T-cell (primary cell): ENCODE results near the gene C2CD3. TPM values are rescaled to one million over a fixed set of nuclear protein-coding genes. Genes with fewer than 3 reads are reported as not detected.

ENCODE experiments used
- ATAC-seq, 4 experiments: fragments of 200-7000 bp in 3 of 4; fragments of 150-1000 bp in 1 of 4; cut with Tn5 transposase; replicated peaks in 1 of 4; 1 replicate in 3 of 4; 2 replicates in 1 of 4; pipeline ENCODE4 v1.10.0; 2021; ENCODE audit warnings: moderate library complexity in 3 of 4, mild to moderate bottlenecking in 2 of 4, moderate number of reproducible peaks in 1 of 4
- CTCF ChIA-PET, 2 donors: fragments of 300-600 bp; sonication (Branson Sonifier 250); formaldehyde crosslinking; loops; one replicate each; lab custom pipeline; 2022; ENCODE audit warnings: antibody characterized with exemption in 2 of 2; lab: Charles Lee
- POLR2A ChIA-PET, 2 donors: fragments of 300-600 bp; sonication (Branson Sonifier 250); formaldehyde crosslinking; loops; one replicate each; lab custom pipeline; 2022; ENCODE audit warnings: antibody characterized with exemption in 2 of 2; lab: Charles Lee
- DNase-seq, 35 experiments: peaks; one replicate each; pipeline versions ENCODE4 v3.0.0 to v3.0.0-alpha.2; 2013 to 2023
- H3K27ac ChIP-seq: one replicate; pipeline ENCODE4 v1.5.1; 2013; ENCODE audit warnings: low read length
- H3K27me3 ChIP-seq, 2 experiments: replicated peaks in 1 of 2; 1 replicate in 1 of 2; 2 replicates in 1 of 2; pipeline versions ENCODE4 v1.6.1 to v1.7.0; 2013; ENCODE audit warnings: low read length in 1 of 2, mixed read lengths in 1 of 2; ENCODE audit not compliant: control insufficient read depth in 2 of 2, insufficient read depth in 2 of 2; ENCODE audit errors: extremely low read depth in 1 of 2
- H3K36me3 ChIP-seq, 2 donors: 1 replicate in 1 of 2; 2 replicates in 1 of 2; pipeline versions ENCODE4 v1.6.1 to v1.7.0; 2013; ENCODE audit warnings: low read length in 1 of 2; ENCODE audit not compliant: control insufficient read depth in 2 of 2, insufficient read depth in 1 of 2; ENCODE audit errors: extremely low read depth in 1 of 2
- H3K4me1 ChIP-seq, 2 experiments: 1 replicate in 1 of 2; 2 replicates in 1 of 2; pipeline versions ENCODE4 v1.6.1 to v1.7.0; 2013; ENCODE audit warnings: low read length in 2 of 2, mixed read lengths in 1 of 2; ENCODE audit not compliant: insufficient read depth in 2 of 2, control insufficient read depth in 1 of 2; ENCODE audit errors: extremely low read depth in 1 of 2
- H3K4me3 ChIP-seq, 2 donors: 1 replicate in 1 of 2; 2 replicates in 1 of 2; pipeline versions ENCODE4 v1.5.1 to v1.7.0; 2013; ENCODE audit warnings: mild to moderate bottlenecking in 2 of 2, low read length in 1 of 2, moderate library complexity in 1 of 2; ENCODE audit not compliant: control insufficient read depth in 1 of 2; ENCODE audit errors: extremely low read depth in 1 of 2
- H3K9me3 ChIP-seq: 2 replicates; pipeline ENCODE4 v1.7.0; 2013
- H3K27ac Mint-ChIP-seq, 2 donors: one replicate each; pipeline ENCODE4 v1.8.0; 2020 to 2021; ENCODE audit warnings: mild to moderate bottlenecking in 2 of 2, mixed read lengths in 2 of 2
- H3K27me3 Mint-ChIP-seq, 2 donors: one replicate each; pipeline ENCODE4 v1.8.0; 2021 to 2022; ENCODE audit warnings: mixed read lengths in 2 of 2
- H3K36me3 Mint-ChIP-seq: one replicate; pipeline ENCODE4 v1.8.0; 2021; ENCODE audit warnings: mixed read lengths
- H3K4me1 Mint-ChIP-seq, 3 donors: one replicate each; pipeline ENCODE4 v1.8.0; 2020 to 2022; ENCODE audit warnings: mixed read lengths in 3 of 3, mild to moderate bottlenecking in 1 of 3
- H3K4me3 Mint-ChIP-seq, 3 donors: one replicate each; pipeline ENCODE4 v1.8.0; 2020 to 2022; ENCODE audit warnings: mild to moderate bottlenecking in 3 of 3, mixed read lengths in 3 of 3, moderate library complexity in 3 of 3
- H3K9me3 Mint-ChIP-seq, 3 donors: one replicate each; pipeline ENCODE4 v1.8.0; 2020 to 2022; ENCODE audit warnings: mixed read lengths in 3 of 3
- WGBS: methylation state at CpG from one replicate; pipeline ENCODE4 v1.1.5; 2013; ENCODE audit warnings: missing lambda C conversion rate; ENCODE audit not compliant: insufficient coverage; 5-methylcytosine and 5-hydroxymethylcytosine counted together
- total RNA-seq, 35 experiments: library from RNA in 6 of 35; stranded (reverse) in 6 of 35; fragments of 120-200 nt in 1 of 35; gene quantifications; one replicate each; pipeline versions ENCODE4 v1.2.1 to v1.2.4 and lab custom pipeline; 2013 to 2026

C2CD3 gene
- total RNA-seq, 5 donors from 2014 or later (not counting 1 experiment from before 2014, with no cell fraction given): 37.0 to 47.7 (median 41.0) TPM

- no peak overlapping the region for H3K27ac ChIP-seq
- H3K9me3 ChIP-seq: no peaks in the 10 kb centered on the region
- 77% methylated on average over 6 of the region's 8 CpGs for WGBS
- peaks cover 41 to 63% of the 10 kb centered on the region in 2 experiments for H3K4me1 ChIP-seq
- peaks cover 0 to 22% of the 10 kb centered on the region in 2 donors for H3K36me3 ChIP-seq
- ChIA-PET POLR2A (interaction anchor here (0.5 to 0.9 kb wide), 3 partner anchors 20 to 393 kb away, joined by 4 to 8 read pairs (median 6); no protein-coding TSS in a partner anchor), CTCF (no interaction called here)
- no peak overlapping the region for H3K4me3 ChIP-seq
- Mint-ChIP-seq H3K4me1 (peaks cover 59 to 82% (median 75%) of the 10 kb centered on the region in 3 donors), H3K4me3 (no peak overlapping the region), H3K27me3 (no peaks in the 10 kb centered on the region), H3K9me3 (no peaks in the 10 kb centered on the region), H3K27ac (peak overlapping the region; percentile 36 to 49), H3K36me3 (peaks cover 30% of the 10 kb centered on the region)
- no peaks in the 10 kb centered on the region for H3K27me3 ChIP-seq
- ATAC-seq (no peak), DNase-seq (no peak)
Measured at GRCh38 chr11:73999581-74000306, 171.1 kb downstream of the C2CD3 start.

DNA sequence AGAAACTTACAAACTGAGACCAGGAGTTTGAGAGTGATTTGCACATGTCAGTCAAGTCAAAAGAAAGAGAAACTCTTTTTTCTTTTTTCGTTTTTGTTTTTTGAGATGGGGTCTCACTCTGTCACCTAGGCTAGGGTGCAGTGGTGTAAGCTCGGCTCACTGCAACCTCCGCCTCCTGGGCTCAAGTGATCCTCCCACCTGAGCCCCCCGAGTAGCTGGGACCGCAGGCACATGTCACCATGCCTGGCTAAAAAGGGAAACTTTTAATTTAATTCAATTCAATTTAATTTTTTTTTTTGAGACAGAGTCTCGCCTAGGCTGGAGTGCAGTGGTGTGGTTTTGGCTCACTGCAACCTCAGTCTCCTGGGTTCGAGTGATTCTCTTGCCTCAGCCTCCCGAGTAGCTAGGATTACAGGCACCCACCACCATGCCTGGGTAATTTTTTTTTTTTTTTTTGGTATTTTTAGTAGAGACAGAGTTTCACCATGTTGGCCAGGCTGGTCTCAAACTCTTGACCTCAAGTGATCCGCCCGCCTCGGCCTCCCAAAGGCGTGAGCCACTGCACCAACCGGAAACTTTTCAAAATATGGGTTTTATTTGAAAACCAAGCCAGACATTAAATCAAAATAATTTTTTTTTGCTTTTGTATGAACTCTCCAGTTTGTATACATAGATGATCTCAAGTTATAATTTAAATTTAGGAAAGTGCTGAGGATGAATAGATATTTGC, 171.8 kb downstream of the C2CD3 start:
- ChIA-PET CTCF (no interaction called here), POLR2A (interaction anchor here in 1 of 2 donors (0.6 kb wide), 1 partner anchor 152 kb away, joined by 8 read pairs; no protein-coding TSS in a partner anchor)
- no peak for ATAC-seq
- Mint-ChIP-seq H3K27ac (peak overlapping the region; percentile 46 to 72), H3K27me3 (no peaks in the 10 kb centered on the region), H3K9me3 (no peaks in the 10 kb centered on the region), H3K36me3 (peaks cover 30% of the 10 kb centered on the region), H3K4me1 (peaks cover 58 to 81% (median 75%) of the 10 kb centered on the region in 3 donors), H3K4me3 (no peak overlapping the region)
- Histone ChIP-seq H3K4me1 (peaks cover 41 to 57% of the 10 kb centered on the region in 2 experiments), H3K36me3 (peaks cover 0 to 20% of the 10 kb centered on the region in 2 donors), H3K27ac (no peak overlapping the region), H3K9me3 (no peaks in the 10 kb centered on the region), H3K4me3 (no peak overlapping the region), H3K27me3 (no peaks in the 10 kb centered on the region)
- no peak for DNase-seq
- WGBS: 90% methylated on average over 4 of the region's 13 CpGs

GRCh38 chr11:73997120-73997770, 173.6 kb downstream of the C2CD3 start:
- WGBS: 84% methylated on average over 2 of the region's 6 CpGs
- no peak overlapping the region for H3K4me3 ChIP-seq
- Mint-ChIP-seq H3K9me3 (no peaks in the 10 kb centered on the region), H3K36me3 (peaks cover 15% of the 10 kb centered on the region), H3K4me1 (peaks cover 54 to 75% (median 74%) of the 10 kb centered on the region in 3 donors), H3K27ac (peak overlapping the region; percentile 96 to 99), H3K27me3 (no peaks in the 10 kb centered on the region), H3K4me3 (peak overlapping the region in 2 of 3 donors; percentile 9 to 70)
- no peak for DNase-seq
- peaks cover 46 to 61% of the 10 kb centered on the region in 2 experiments for H3K4me1 ChIP-seq
- peak overlapping the region; percentile 98 for H3K27ac ChIP-seq
- ATAC-seq: no peak
- H3K27me3 ChIP-seq: no peaks in the 10 kb centered on the region
- ChIA-PET POLR2A (interaction anchor here (0.6 to 5.5 kb wide), 4 partner anchors 15 to 1567 kb away, joined by 3 to 199 read pairs (median 4); partner anchors contain the start of gene UCP2 (in 1 of the 2)), CTCF (interaction anchor here (0.5 to 1.1 kb wide), 3 partner anchors 17 to 40 kb away, joined by 3 read pairs; no protein-coding TSS in a partner anchor)
- H3K36me3 ChIP-seq: peaks cover 0 to 12% of the 10 kb centered on the region in 2 donors
- no peaks in the 10 kb centered on the region for H3K9me3 ChIP-seq

DNA sequence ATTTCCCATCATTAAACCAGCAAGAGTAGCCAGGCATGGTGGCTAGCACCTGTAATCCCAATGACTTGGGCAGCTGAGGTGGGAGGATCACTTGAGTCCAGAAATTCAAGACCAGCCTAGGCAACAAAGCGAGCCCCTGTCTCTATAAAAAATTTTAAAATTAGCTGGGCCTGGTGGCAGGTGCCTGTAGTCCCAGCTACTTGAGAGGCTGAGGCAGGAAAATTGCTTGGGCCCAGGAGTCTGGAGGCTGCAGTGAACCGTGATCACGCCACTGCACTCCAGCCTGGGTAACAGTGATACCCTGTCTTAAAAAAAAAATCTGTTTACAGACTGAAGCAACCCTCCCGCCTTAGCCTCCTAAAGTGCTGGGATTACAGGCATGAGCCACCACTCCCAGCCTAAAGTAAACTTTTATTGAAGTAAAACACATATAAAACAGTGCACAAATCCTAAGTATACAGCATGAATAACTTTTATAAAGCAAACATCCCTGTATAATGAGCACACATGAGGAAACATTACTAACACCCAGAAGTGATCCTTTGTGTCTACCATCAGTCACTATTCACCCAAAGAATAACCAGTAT, 174.5 kb downstream of the C2CD3 start:
- CTCF ChIA-PET: interaction anchor here in 1 of 2 donors (1.6 to 2.7 kb wide), 4 partner anchors 9 to 16 kb away, joined by 7 to 23 read pairs (median 12); no protein-coding TSS in a partner anchor
- POLR2A ChIA-PET: interaction anchor here (0.6 to 5.5 kb wide), 10 partner anchors 9 to 25 kb away, joined by 3 to 199 read pairs (median 8); partner anchors contain the start of genes UCP2 (in 2 of the 2) and UCP3 (in 1 of the 2)
- Histone ChIP-seq H3K27me3 (no peaks in the 10 kb centered on the region), H3K4me3 (peak overlapping the region in 1 of 2 donors; percentile 34), H3K36me3 (peaks cover 0 to 6% of the 10 kb centered on the region in 2 donors), H3K27ac (peak overlapping the region; percentile 98), H3K4me1 (peaks cover 56 to 61% of the 10 kb centered on the region in 2 experiments), H3K9me3 (no peaks in the 10 kb centered on the region)
- ATAC-seq (peak in 3 of 4 experiments; percentile 14 to 18 (median 15)), DNase-seq (peak in 1 of 35 experiments; percentile 48)
- Mint-ChIP-seq H3K9me3 (no peaks in the 10 kb centered on the region), H3K4me1 (peaks cover 64 to 79% (median 77%) of the 10 kb centered on the region in 3 donors), H3K36me3 (peaks cover 8% of the 10 kb centered on the region), H3K27ac (peak overlapping the region; percentile 96 to 99), H3K4me3 (peak overlapping the region; percentile 70 to 78 (median 71)), H3K27me3 (no peaks in the 10 kb centered on the region)
- WGBS: 10% methylated on average over 2 of the region's 4 CpGs

GRCh38 chr11:73995731-73996130, 175.1 kb downstream of the C2CD3 start:
- Histone ChIP-seq H3K27ac (peak overlapping the region; percentile 98), H3K9me3 (no peaks in the 10 kb centered on the region), H3K36me3 (peaks cover 0 to 4% of the 10 kb centered on the region in 2 donors), H3K4me3 (peak overlapping the region; percentile 18 to 34), H3K27me3 (no peaks in the 10 kb centered on the region), H3K4me1 (peaks cover 60 to 61% of the 10 kb centered on the region in 2 experiments)
- WGBS: no CpG with 5 or more reads among the region's 2 CpGs
- Mint-ChIP-seq H3K27me3 (no peaks in the 10 kb centered on the region), H3K9me3 (no peaks in the 10 kb centered on the region), H3K27ac (peak overlapping the region; percentile 96 to 99), H3K4me1 (peaks cover 69 to 79% (median 76%) of the 10 kb centered on the region in 3 donors), H3K36me3 (peaks cover 2% of the 10 kb centered on the region), H3K4me3 (peak overlapping the region; percentile 70 to 78 (median 71))
- ATAC-seq (peak; percentile 84 to 92 (median 90)), DNase-seq (peak in 23 of 35 experiments; percentile 38 to 84 (median 57))
- ChIA-PET CTCF (interaction anchor here in 1 of 2 donors (0.5 to 2.7 kb wide), 7 partner anchors 9 to 1276 kb away, joined by 3 to 23 read pairs (median 7); no protein-coding TSS in a partner anchor), POLR2A (interaction anchor here (0.6 to 5.5 kb wide), 17 partner anchors 9 to 35 kb away, joined by 3 to 199 read pairs (median 7); partner anchors contain the start of genes UCP2 (in 2 of the 2) and UCP3 (in 2 of the 2))
